Endodermal cell (in vitro differentiated cells): ENCODE data around the gene EXOC6. TPM values are rescaled to one million over a fixed set of nuclear protein-coding genes. Genes with fewer than 3 reads are reported as not detected.
A peak's percentile ranks its signal among the peaks of the same experiment; 100 is the strongest.

ENCODE experiments used
- DNase-seq: peaks from one replicate; pipeline ENCODE4 v3.0.0-alpha.2; 2017
- H3K27ac ChIP-seq: 2 replicates; pipeline ENCODE4 v1.5.1; 2013; ENCODE audit warnings: mild to moderate bottlenecking, low read depth, low read length, moderate library complexity
- H3K27me3 ChIP-seq: 2 replicates; pipeline ENCODE4 v1.6.1; 2013; ENCODE audit warnings: mild to moderate bottlenecking, low read length, moderate library complexity; ENCODE audit not compliant: insufficient read depth, control insufficient read depth, poor library complexity, severe bottlenecking
- H3K36me3 ChIP-seq: 2 replicates; pipeline ENCODE4 v1.7.0; 2013; ENCODE audit warnings: mild to moderate bottlenecking, low read length, moderate library complexity; ENCODE audit not compliant: control insufficient read depth, insufficient read depth
- H3K4me1 ChIP-seq: one replicate; pipeline ENCODE4 v1.7.0; 2013; ENCODE audit warnings: low read length; ENCODE audit not compliant: control insufficient read depth, insufficient read depth
- H3K4me3 ChIP-seq: 2 replicates; pipeline ENCODE4 v1.5.1; 2013; ENCODE audit warnings: mild to moderate bottlenecking, low read length, moderate library complexity
- H3K9ac ChIP-seq: 2 replicates; pipeline ENCODE4 v1.6.1; 2013; ENCODE audit warnings: mild to moderate bottlenecking, low read length, moderate library complexity; ENCODE audit not compliant: poor library complexity, severe bottlenecking; ENCODE audit errors: extremely low read depth
- H3K9me3 ChIP-seq: 2 replicates; pipeline ENCODE4 v1.6.1; 2013; ENCODE audit warnings: mild to moderate bottlenecking, low read length, moderate library complexity; ENCODE audit not compliant: control insufficient read depth
- H3K27ac Mint-ChIP-seq: 2 replicates; pipeline ENCODE4 v1.8.0; 2020; ENCODE audit warnings: mixed read lengths
- H3K27me3 Mint-ChIP-seq: 2 replicates; pipeline ENCODE4 v1.8.0; 2021; ENCODE audit warnings: mild to moderate bottlenecking, mixed read lengths; ENCODE audit not compliant: insufficient read depth
- H3K36me3 Mint-ChIP-seq: 2 replicates; pipeline ENCODE4 v1.8.0; 2020; ENCODE audit warnings: low read depth, mixed read lengths
- H3K4me1 Mint-ChIP-seq: 2 replicates; pipeline ENCODE4 v1.8.0; 2020; ENCODE audit warnings: mixed read lengths
- H3K4me3 Mint-ChIP-seq: 2 replicates; pipeline ENCODE4 v1.8.0; 2020; ENCODE audit warnings: mild to moderate bottlenecking, moderate library complexity, mixed read lengths
- H3K9me3 Mint-ChIP-seq: 2 replicates; pipeline ENCODE4 v1.8.0; 2020; ENCODE audit warnings: mild to moderate bottlenecking, mixed read lengths
- CTCF ChIP-seq: fragments of 200-600 bp; sonication (generic); conservative IDR thresholded peaks from 2 replicates; pipeline ENCODE4 v1.5.0; 2021; ENCODE audit warnings: antibody characterized with exemption, mild to moderate bottlenecking
- WGBS, 2 experiments: methylation state at CpG; one replicate each; pipeline versions ENCODE4 v1.1.5 to v1.1.7; 2013; ENCODE audit warnings: missing lambda C conversion rate in 2 of 2, mixed read lengths in 1 of 2; ENCODE audit not compliant: insufficient coverage in 1 of 2, insufficient read length in 1 of 2; 5-methylcytosine and 5-hydroxymethylcytosine counted together
- total RNA-seq, 2 donors: library from RNA; stranded (reverse); fragmentation: NEBNext Ultra II Directional in 1 of 2; extraction: Animal tissue kit (Norgen Biotek cat#: 25700) in 1 of 2; gene quantifications; 2 replicates in 1 of 2; 3 replicates in 1 of 2; pipeline ENCODE4 v1.2.1, GENCODE V29; 2021

The EXOC6 gene
- total RNA-seq, 2 donors from 2014 or later: 12.1 to 21.3 TPM

GRCh38 chr10:93064874-93065660, 216.7 kb downstream of the EXOC6 start:
- no peak overlapping the region for H3K27ac ChIP-seq
- Mint-ChIP-seq H3K4me1 (peaks cover 16% of the 10 kb centered on the region), H3K4me3 (peak overlapping the region; percentile 50), H3K9me3 (peaks cover 3% of the 10 kb centered on the region), H3K27me3 (peaks cover 98% of the 10 kb centered on the region), H3K27ac (no peak overlapping the region), H3K36me3 (peaks cover 3% of the 10 kb centered on the region)
- peaks cover 100% of the 10 kb centered on the region for H3K27me3 ChIP-seq
- no peaks in the 10 kb centered on the region for H3K9me3 ChIP-seq
- H3K4me1 ChIP-seq: peaks cover 2% of the 10 kb centered on the region
- no peak overlapping the region for H3K9ac ChIP-seq
- peak overlapping the region; percentile 71 for H3K4me3 ChIP-seq
- TF ChIP-seq CTCF: no peak
- WGBS, 2 experiments: 68 to 73% methylated on average over 10 to 12 of the region's 12 CpGs
- no peak for DNase-seq
- H3K36me3 ChIP-seq: no peaks in the 10 kb centered on the region

DNA sequence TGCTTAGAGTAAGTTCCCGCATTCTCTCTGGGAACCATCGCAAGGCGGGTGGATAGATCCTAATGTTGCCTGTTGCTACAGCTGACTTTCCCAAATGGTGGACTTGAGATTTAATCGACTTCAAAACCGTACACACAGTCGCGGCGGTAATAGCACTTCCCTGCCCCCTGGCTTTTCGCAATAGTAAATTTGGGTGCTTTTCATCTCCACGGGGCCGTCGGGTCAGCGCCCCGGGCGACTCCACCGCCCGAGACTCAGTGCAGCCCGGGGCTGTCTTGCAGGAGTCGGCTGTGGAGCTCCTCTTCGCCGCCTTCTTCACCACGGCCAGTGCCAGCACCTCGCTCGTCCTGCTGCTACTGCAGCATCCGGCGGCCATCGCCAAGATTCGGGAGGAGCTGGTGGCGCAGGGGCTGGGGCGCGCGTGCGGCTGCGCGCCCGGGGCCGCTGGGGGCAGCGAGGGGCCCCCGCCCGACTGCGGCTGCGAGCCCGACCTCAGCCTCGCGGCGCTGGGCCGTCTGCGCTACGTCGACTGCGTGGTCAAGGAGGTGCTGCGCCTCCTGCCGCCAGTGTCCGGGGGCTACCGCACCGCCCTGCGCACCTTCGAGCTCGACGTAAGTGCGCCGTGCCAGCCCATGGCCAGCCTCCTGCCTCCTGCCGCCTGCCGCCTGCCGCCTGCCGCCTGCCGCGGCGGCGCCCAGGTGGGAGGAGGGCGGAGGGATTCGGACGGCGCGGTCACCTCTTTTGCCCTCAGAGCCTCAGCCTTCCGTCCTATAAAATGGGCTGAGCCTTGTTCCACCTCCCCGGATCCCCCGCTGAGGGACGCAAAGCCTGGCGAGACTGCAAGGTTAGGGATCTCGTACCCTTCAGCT, 217.6 kb downstream of the EXOC6 start:
- Histone ChIP-seq H3K9ac (no peak overlapping the region), H3K4me1 (peaks cover under 1% of the 10 kb centered on the region), H3K9me3 (no peaks in the 10 kb centered on the region), H3K4me3 (peak overlapping the region; percentile 71), H3K36me3 (no peaks in the 10 kb centered on the region), H3K27ac (no peak overlapping the region), H3K27me3 (peaks cover 100% of the 10 kb centered on the region)
- Mint-ChIP-seq H3K27me3 (peaks cover 98% of the 10 kb centered on the region), H3K27ac (no peak overlapping the region), H3K9me3 (peaks cover 3% of the 10 kb centered on the region), H3K4me3 (peak overlapping the region; percentile 50), H3K4me1 (peaks cover 19% of the 10 kb centered on the region), H3K36me3 (peaks cover 3% of the 10 kb centered on the region)
- 9 to 17% methylated on average over 43 to 81 of the region's 81 CpGs for WGBS, 2 experiments
- DNase-seq: peak; percentile 85
- peak; percentile 64 for TF ChIP-seq CTCF

DNA sequence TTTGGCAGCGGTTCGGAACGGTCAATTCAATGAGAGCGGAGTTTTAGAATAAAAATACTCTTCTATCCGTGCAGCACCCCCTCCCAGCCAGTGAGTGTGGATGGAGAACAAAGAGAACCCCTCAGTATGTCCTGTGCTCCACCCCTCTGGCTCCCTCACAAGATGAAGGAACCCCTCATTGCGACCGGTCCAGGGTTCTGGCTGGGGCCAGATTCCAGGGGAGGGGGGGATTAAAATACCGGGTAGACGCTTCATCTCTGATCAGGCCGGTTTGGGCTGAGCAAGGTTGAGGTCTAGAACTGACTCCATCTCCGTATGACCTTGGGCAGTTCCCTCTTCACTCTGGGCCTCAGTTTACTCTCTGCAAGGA, 218.2 kb downstream of the EXOC6 start:
- Histone ChIP-seq H3K4me3 (no peak overlapping the region), H3K36me3 (no peaks in the 10 kb centered on the region), H3K4me1 (peaks cover 3% of the 10 kb centered on the region), H3K9ac (no peak overlapping the region), H3K9me3 (no peaks in the 10 kb centered on the region), H3K27ac (no peak overlapping the region), H3K27me3 (peaks cover 98% of the 10 kb centered on the region)
- Mint-ChIP-seq H3K36me3 (peaks cover 2% of the 10 kb centered on the region), H3K9me3 (peaks cover 1% of the 10 kb centered on the region), H3K4me1 (peaks cover 23% of the 10 kb centered on the region), H3K4me3 (no peak overlapping the region), H3K27me3 (peaks cover 96% of the 10 kb centered on the region), H3K27ac (no peak overlapping the region)
- WGBS, 2 experiments: 28 to 65% methylated on average over 6 to 11 of the region's 11 CpGs
- no peak for TF ChIP-seq CTCF
- DNase-seq: no peak
